HFFc6 (cell line): Measurements from ENCODE around the gene TBP. TPM values are rescaled to one million over a fixed set of nuclear protein-coding genes. Genes with fewer than 3 reads are reported as not detected.

ENCODE experiments used
- DNase-seq: peaks from one replicate; pipeline ENCODE4 v3.0.0-alpha.2; 2018
- H3K27ac Mint-ChIP-seq: 2 replicates; pipeline ENCODE4 v1.8.0; 2020; ENCODE audit warnings: mild to moderate bottlenecking, mixed read lengths
- H3K27me3 Mint-ChIP-seq: 2 replicates; pipeline ENCODE4 v1.8.0; 2021; ENCODE audit warnings: mild to moderate bottlenecking, moderate library complexity, mixed read lengths; ENCODE audit not compliant: insufficient read depth
- H3K36me3 Mint-ChIP-seq: 2 replicates; pipeline ENCODE4 v1.8.0; 2021; ENCODE audit warnings: low read depth, mixed read lengths
- H3K4me1 Mint-ChIP-seq: 2 replicates; pipeline ENCODE4 v1.8.0; 2020; ENCODE audit warnings: low read depth, mixed read lengths
- H3K4me3 Mint-ChIP-seq: 2 replicates; pipeline ENCODE4 v1.8.0; 2020; ENCODE audit warnings: mild to moderate bottlenecking, moderate library complexity, mixed read lengths
- H3K9me3 Mint-ChIP-seq: 2 replicates; pipeline ENCODE4 v1.8.0; 2020; ENCODE audit warnings: mild to moderate bottlenecking, mixed read lengths
- CTCF ChIP-seq: fragments of 200-600 bp; sonication (generic); IDR thresholded peaks from 2 replicates; pipeline ENCODE4 v1.5.0; 2021; ENCODE audit warnings: antibody characterized with exemption, mild to moderate bottlenecking
- total RNA-seq, 6 experiments: library from RNA; stranded (reverse); fragmentation: NEBNext Ultra II Directional; extraction: Animal tissue kit (Norgen Biotek cat#: 25700); gene quantifications; 2 replicates in 1 of 6; 3 replicates in 5 of 6; pipeline ENCODE4 v1.2.3, GENCODE V29; 2021

Gene TBP
- total RNA-seq, 6 experiments from 2014 or later = 12.6 to 16.3 (median 14.8) TPM

- no peak for TF ChIP-seq CTCF
- no peak for DNase-seq
- H3K4me3 Mint-ChIP-seq = no peak overlapping the region
- no peaks in the 10 kb centered on the region; the same call in 1 of the 2 replicates for H3K27me3 Mint-ChIP-seq
- H3K4me1 Mint-ChIP-seq = peaks cover under 1% of the 10 kb centered on the region; the same call in 1 of the 2 replicates
- H3K27ac Mint-ChIP-seq = no peak overlapping the region
- H3K36me3 Mint-ChIP-seq = peaks cover 18% of the 10 kb centered on the region; the same call in 1 of the 2 replicates
- H3K9me3 Mint-ChIP-seq = no peaks in the 10 kb centered on the region
Observed at GRCh38 chr6:170554796-170555137, 598 bp downstream of the TBP start.

GRCh38 chr6:170555305-170555704, 1.1 kb downstream of the TBP start:
- DNase-seq = no peak
- Mint-ChIP-seq H3K36me3 (peaks cover 18% of the 10 kb centered on the region; the same call in 1 of the 2 replicates), H3K9me3 (no peaks in the 10 kb centered on the region), H3K27me3 (no peaks in the 10 kb centered on the region; the same call in 1 of the 2 replicates), H3K27ac (no peak overlapping the region), H3K4me1 (no peaks in the 10 kb centered on the region; the same call in 1 of the 2 replicates), H3K4me3 (no peak overlapping the region)
- TF ChIP-seq CTCF = no peak

- no peak overlapping the region for H3K27ac Mint-ChIP-seq
- no peaks in the 10 kb centered on the region for H3K4me1 Mint-ChIP-seq
- H3K4me3 Mint-ChIP-seq = no peak overlapping the region
- no peaks in the 10 kb centered on the region for H3K9me3 Mint-ChIP-seq
- no peak for DNase-seq
- H3K27me3 Mint-ChIP-seq = no peaks in the 10 kb centered on the region
- peaks cover 18% of the 10 kb centered on the region; the same call in 1 of the 2 replicates for H3K36me3 Mint-ChIP-seq
- TF ChIP-seq CTCF = no peak
Observed at GRCh38 chr6:170561555-170561954, 7.4 kb downstream of the TBP start.

- no peaks in the 10 kb centered on the region for H3K4me1 Mint-ChIP-seq
- H3K9me3 Mint-ChIP-seq = no peaks in the 10 kb centered on the region
- no peak overlapping the region for H3K4me3 Mint-ChIP-seq
- TF ChIP-seq CTCF = no peak
- H3K27me3 Mint-ChIP-seq = no peaks in the 10 kb centered on the region
- H3K27ac Mint-ChIP-seq = no peak overlapping the region
- peaks cover 16% of the 10 kb centered on the region for H3K36me3 Mint-ChIP-seq
- no peak for DNase-seq
Observed at GRCh38 chr6:170564936-170565530, 10.9 kb downstream of the TBP start.

DNA sequence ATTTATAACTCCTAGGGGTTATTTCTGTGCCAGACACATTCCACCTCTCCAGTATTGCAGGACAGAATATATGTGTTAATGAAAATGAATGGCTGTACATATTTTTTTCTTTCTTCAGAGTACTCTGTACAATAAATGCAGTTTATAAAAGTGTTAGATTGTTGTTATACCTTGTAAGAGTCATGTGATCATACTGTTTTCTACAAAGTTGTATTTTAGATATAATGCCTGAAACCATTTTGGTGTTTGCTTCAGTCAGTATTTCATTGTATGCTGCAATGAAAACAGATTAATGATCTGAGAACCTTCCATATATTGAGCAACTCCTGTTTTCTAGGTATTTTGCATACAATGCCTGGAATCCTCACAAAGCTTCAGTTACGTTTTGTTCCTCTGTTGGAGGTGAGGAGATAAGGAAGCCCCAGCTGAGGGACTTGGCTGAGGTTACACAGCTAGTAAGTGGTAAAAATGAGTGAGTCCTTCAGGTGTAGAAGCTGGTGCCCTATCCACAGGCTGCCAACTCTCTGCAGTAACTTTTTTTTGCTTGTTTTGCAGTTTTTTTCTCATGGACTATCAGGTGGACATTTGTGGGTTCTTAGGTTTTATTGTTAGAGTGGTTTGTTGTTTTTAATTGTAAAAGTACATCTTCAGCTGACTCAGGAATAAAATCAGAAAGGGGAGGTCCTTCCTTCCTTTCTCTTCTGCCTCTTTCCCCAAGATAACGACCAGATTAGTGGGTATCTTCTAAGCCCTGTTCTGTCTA, 18.7 kb downstream of the TBP start:
- Mint-ChIP-seq H3K27me3 (peaks cover 2% of the 10 kb centered on the region; the same call in 1 of the 2 replicates), H3K9me3 (no peaks in the 10 kb centered on the region), H3K4me3 (no peak overlapping the region), H3K36me3 (peaks cover 24% of the 10 kb centered on the region), H3K4me1 (no peaks in the 10 kb centered on the region), H3K27ac (no peak overlapping the region)
- no peak for DNase-seq
- no peak for TF ChIP-seq CTCF
